HFFc6 (cell line): Measurements from ENCODE around the gene RPP21. TPM values are rescaled to one million over a fixed set of nuclear protein-coding genes. Genes with fewer than 3 reads are reported as not detected.

Experiments
- DNase-seq: peaks from one replicate; pipeline ENCODE4 v3.0.0-alpha.2; 2018
- H3K27ac Mint-ChIP-seq: 2 replicates; pipeline ENCODE4 v1.8.0; 2020; ENCODE audit warnings: mild to moderate bottlenecking, mixed read lengths
- H3K27me3 Mint-ChIP-seq: 2 replicates; pipeline ENCODE4 v1.8.0; 2021; ENCODE audit warnings: mild to moderate bottlenecking, moderate library complexity, mixed read lengths; ENCODE audit not compliant: insufficient read depth
- H3K36me3 Mint-ChIP-seq: 2 replicates; pipeline ENCODE4 v1.8.0; 2021; ENCODE audit warnings: low read depth, mixed read lengths
- H3K4me1 Mint-ChIP-seq: 2 replicates; pipeline ENCODE4 v1.8.0; 2020; ENCODE audit warnings: low read depth, mixed read lengths
- H3K4me3 Mint-ChIP-seq: 2 replicates; pipeline ENCODE4 v1.8.0; 2020; ENCODE audit warnings: mild to moderate bottlenecking, moderate library complexity, mixed read lengths
- H3K9me3 Mint-ChIP-seq: 2 replicates; pipeline ENCODE4 v1.8.0; 2020; ENCODE audit warnings: mild to moderate bottlenecking, mixed read lengths
- CTCF ChIP-seq: fragments of 200-600 bp; sonication (generic); IDR thresholded peaks from 2 replicates; pipeline ENCODE4 v1.5.0; 2021; ENCODE audit warnings: antibody characterized with exemption, mild to moderate bottlenecking
- long read RNA-seq: library from polyadenylated mRNA; unstranded; transcript quantifications from one replicate; pipeline ENCODE4 v2.0.0, GENCODE V29; 2019
- total RNA-seq, 6 experiments: library from RNA; stranded (reverse); fragmentation: NEBNext Ultra II Directional; extraction: Animal tissue kit (Norgen Biotek cat#: 25700); gene quantifications; 2 replicates in 1 of 6; 3 replicates in 5 of 6; pipeline ENCODE4 v1.2.3, GENCODE V29; 2021

The RPP21 gene
- 10 to 100 TPM; 32.3 to 45.9 (median 40.0) TPM for total RNA-seq
- long read RNA-seq, transcript RPP21-221 (4 exons, 594 nt): minor isoform, 5 of 41 reads
- long read RNA-seq, transcript RPP21-224 (5 exons, 525 nt): major isoform, 31 of 41 reads
- long read RNA-seq, partial matches to known transcripts: 0 of 41 reads
- long read RNA-seq, other reads (novel, unspliced or antisense): 2 of 41 reads

GRCh38 chr6:30344868-30345671 is at the start of gene RPP21:
TSS of gene RPP21 (plus strand) at chr6:30345156. CDS start at chr6:30345172, 16 bp downstream.
- H3K36me3 Mint-ChIP-seq: peaks cover 20% of the 10 kb centered on the region
- H3K9me3 Mint-ChIP-seq: no peaks in the 10 kb centered on the region
- H3K4me3 Mint-ChIP-seq: peak within 1 kb of the TSS; percentile 90
- peaks cover 22% of the 10 kb centered on the region for H3K4me1 Mint-ChIP-seq
- peak; percentile 20; the same call in 1 of the 2 replicates for TF ChIP-seq CTCF
- peak; percentile 60 for DNase-seq
- no peaks in the 10 kb centered on the region for H3K27me3 Mint-ChIP-seq
- peak within 1 kb of the TSS; percentile 77 for H3K27ac Mint-ChIP-seq

GRCh38 chr6:30295837-30296236 is 49.1 kb upstream of the RPP21 start:
- peaks cover 48% of the 10 kb centered on the region for H3K36me3 Mint-ChIP-seq
- no peak overlapping the region for H3K27ac Mint-ChIP-seq
- TF ChIP-seq CTCF: no peak
- no peaks in the 10 kb centered on the region; the same call in 1 of the 2 replicates for H3K9me3 Mint-ChIP-seq
- no peak overlapping the region for H3K4me3 Mint-ChIP-seq
- H3K4me1 Mint-ChIP-seq: no peaks in the 10 kb centered on the region
- no peaks in the 10 kb centered on the region for H3K27me3 Mint-ChIP-seq
- DNase-seq: no peak

GRCh38 chr6:30304002-30304401 is 41.0 kb upstream of the RPP21 start:
- H3K4me1 Mint-ChIP-seq: no peaks in the 10 kb centered on the region
- no peak for DNase-seq
- TF ChIP-seq CTCF: no peak
- no peak overlapping the region for H3K27ac Mint-ChIP-seq
- H3K4me3 Mint-ChIP-seq: no peak overlapping the region
- peaks cover under 1% of the 10 kb centered on the region; the same call in 1 of the 2 replicates for H3K27me3 Mint-ChIP-seq
- H3K36me3 Mint-ChIP-seq: peaks cover 60% of the 10 kb centered on the region
- no peaks in the 10 kb centered on the region; the same call in 1 of the 2 replicates for H3K9me3 Mint-ChIP-seq

- H3K4me3 Mint-ChIP-seq: no peak overlapping the region
- no peak for TF ChIP-seq CTCF
- H3K9me3 Mint-ChIP-seq: no peaks in the 10 kb centered on the region
- peaks cover 34% of the 10 kb centered on the region for H3K36me3 Mint-ChIP-seq
- no peaks in the 10 kb centered on the region for H3K4me1 Mint-ChIP-seq
- H3K27ac Mint-ChIP-seq: no peak overlapping the region
- H3K27me3 Mint-ChIP-seq: peaks cover 1% of the 10 kb centered on the region
- DNase-seq: no peak
These were observed 33.9 kb upstream of the RPP21 start for GRCh38 chr6:30311101-30311500.

GRCh38 chr6:30311671-30312070 is 33.3 kb upstream of the RPP21 start:
- DNase-seq: no peak
- Mint-ChIP-seq H3K36me3 (peaks cover 34% of the 10 kb centered on the region), H3K4me3 (no peak overlapping the region), H3K27me3 (peaks cover 1% of the 10 kb centered on the region), H3K9me3 (no peaks in the 10 kb centered on the region), H3K4me1 (no peaks in the 10 kb centered on the region), H3K27ac (no peak overlapping the region)
- no peak for TF ChIP-seq CTCF
